Measurements from ENCODE around the gene GPR180.

GRCh38 chr13:94678845-94679244 is 77.2 kb downstream of the GPR180 start:
- TF ChIP-seq POLR2AphosphoS5 (IDR thresholded peaks at IDR 0.05; ENCODE audit: low read depth, low read length) (no peak), BRCA1 (CRISPR knock-in tag; IDR thresholded peaks at IDR 0.05) (no peak), KAT8 (CRISPR knock-in tag; IDR thresholded peaks at IDR 0.05) (no peak), KAT2B (IDR thresholded peaks at IDR 0.05; ENCODE audit: borderline replicate concordance, low read depth, low read length) (no peak), ZFP90 (CRISPR knock-in tag; IDR thresholded peaks at IDR 0.05; ENCODE audit: borderline replicate concordance) (no peak), ZNF331 (CRISPR knock-in tag; IDR thresholded peaks at IDR 0.05) (no peak), XRCC5 (optimal IDR thresholded peaks at IDR 0.05; ENCODE audit: low read length) (no peak), KDM1A (CRISPR knock-in tag; IDR thresholded peaks at IDR 0.05) (no peak), CHD2 (IDR thresholded peaks at IDR 0.05; ENCODE audit: low read depth, low read length) (no peak)
